ENCODE data around the gene SPATA32. TPM values are rescaled to one million over a fixed set of nuclear protein-coding genes. Genes with fewer than 3 reads are reported as not detected.

Gene SPATA32
- polyA plus RNA-seq, 2 of the 4 experiments (the other 2 are of a cell fraction) = 0.05 to 0.21 TPM

- Histone ChIP-seq H3K4me3 (no peak overlapping the region), H3K4me1 (peaks cover 27% of the 10 kb centered on the region), H3K27ac (no peak overlapping the region), H3K9me3 (no peaks in the 10 kb centered on the region), H3K4me2 (no peak overlapping the region)
- no peak for DNase-seq (ENCODE audit: low read depth in 1 of 2, low spot score in 1 of 2)
- ATAC-seq = no peak
- TF ChIP-seq GATA3 (IDR thresholded peaks at IDR 0.05; ENCODE audit: borderline replicate concordance) = no peak
- no peak for TF ChIP-seq HEYL (CRISPR knock-in tag; IDR thresholded peaks at IDR 0.05)
- no peak for TF ChIP-seq CHD2 (IDR thresholded peaks at IDR 0.05; ENCODE audit: low read length, partially characterized antibody)
- TF ChIP-seq NFE2L2 (conservative IDR thresholded peaks at IDR 0.05; ENCODE audit: low read length) = no peak
- no peak for TF ChIP-seq FOSL2 (IDR thresholded peaks at IDR 0.05)
- no peak for TF ChIP-seq FOSL2 (CRISPR knock-in tag; IDR thresholded peaks at IDR 0.05)
- no peak for TF ChIP-seq MAZ (IDR thresholded peaks at IDR 0.05; ENCODE audit: borderline replicate concordance, low read depth, low read length)
- TF ChIP-seq ZFP36 (IDR thresholded peaks at IDR 0.05; ENCODE audit: borderline replicate concordance, partially characterized antibody) = no peak
- no peak for TF ChIP-seq ATOH8 (CRISPR knock-in tag; IDR thresholded peaks at IDR 0.05; ENCODE audit: low read depth)
- no peak for TF ChIP-seq HOXB13 (CRISPR knock-in tag; IDR thresholded peaks at IDR 0.05; ENCODE audit: low read depth)
- WGBS (ENCODE audit: missing lambda C conversion rate) = 65% methylated on average over 5 of the region's 5 CpGs
- no peak for FAIRE-seq
- POLR2A ChIA-PET = interaction anchor here (1.4 kb wide), 1 partner anchor 12 kb away, joined by 3 read pairs; no protein-coding TSS in a partner anchor
- CTCF ChIA-PET = interaction anchor here (0.6 to 35.1 kb wide), 15 partner anchors 10 to 167 kb away, joined by 3 to 1378 read pairs (median 10); partner anchors contain the start of genes ACBD4, FMNL1 and PLCD3
Measured at GRCh38 chr17:45258981-45259380, 2.9 kb downstream of the SPATA32 start.

GRCh38 chr17:45257115-45257514 is 4.8 kb downstream of the SPATA32 start:
- TF ChIP-seq TFCP2L1 (CRISPR knock-in tag; IDR thresholded peaks at IDR 0.05) (no peak), TP53 (CRISPR knock-in tag; IDR thresholded peaks at IDR 0.05) (no peak), EHF (CRISPR knock-in tag; IDR thresholded peaks at IDR 0.05) (no peak)
- no peaks in the 10 kb centered on the region for H3K9me3 ChIP-seq
- ChIA-PET CTCF (interaction anchor here (1.3 to 35.1 kb wide), 9 partner anchors 10 to 130 kb away, joined by 3 to 1378 read pairs (median 33); partner anchors contain the start of genes ACBD4 and FMNL1), POLR2A (interaction anchor here (0.6 to 1.9 kb wide), 4 partner anchors 9 to 512 kb away, joined by 3 to 7 read pairs (median 3); no protein-coding TSS in a partner anchor)
- H3K4me3 ChIP-seq = no peak overlapping the region
- FAIRE-seq = no peak
- H3K4me1 ChIP-seq = peaks cover 20% of the 10 kb centered on the region
- peak overlapping the region in 1 of 2 experiments; percentile 42; a peak in 1 of 6 replicates for H3K27ac ChIP-seq
- DNase-seq (ENCODE audit: low read depth in 1 of 2, low spot score in 1 of 2) = no peak
- ATAC-seq = no peak
- H3K4me2 ChIP-seq = no peak overlapping the region
- 91% methylated on average over 16 of the region's 16 CpGs for WGBS (ENCODE audit: missing lambda C conversion rate)

DNA sequence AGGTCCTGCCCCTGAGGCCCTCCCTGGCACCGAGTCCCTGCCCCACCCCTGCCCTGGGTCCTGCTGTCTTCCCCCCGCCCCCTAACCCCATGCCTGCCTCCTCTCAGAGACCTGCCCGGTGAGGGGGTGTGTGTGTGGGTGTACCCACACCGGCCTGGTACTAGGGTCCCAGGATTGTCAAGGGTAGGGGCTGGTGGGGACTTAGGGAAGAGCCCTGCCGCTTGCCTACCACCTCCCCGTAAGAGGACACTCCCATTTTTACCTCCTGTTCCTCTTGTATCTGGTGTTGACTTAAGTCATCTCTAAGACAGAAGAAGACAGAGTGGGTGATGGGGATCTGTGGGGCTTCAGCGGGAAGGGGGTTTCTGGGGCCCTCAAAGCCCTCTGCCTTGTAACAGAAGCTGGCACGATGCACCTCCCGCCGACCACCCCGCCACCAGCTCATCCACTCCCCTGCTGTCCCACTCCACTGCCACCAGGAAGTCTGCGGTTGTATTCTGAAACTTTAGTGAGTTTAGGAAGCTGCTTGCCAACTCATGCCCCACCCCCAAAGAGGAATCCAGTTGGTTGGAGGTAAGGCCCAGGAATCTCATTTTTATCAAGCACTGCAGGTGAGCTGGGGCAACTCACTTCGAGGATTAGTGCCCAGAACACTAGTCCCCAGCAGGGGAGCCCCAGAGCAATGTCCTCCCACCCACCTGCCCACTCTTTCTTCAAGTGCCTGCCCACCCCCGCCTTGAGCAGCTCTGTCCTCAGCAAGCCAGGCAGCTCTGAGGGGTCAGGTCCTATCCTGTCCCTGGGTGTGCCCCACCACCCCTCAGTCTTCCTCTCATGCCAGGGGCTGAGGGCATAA is 5.6 kb downstream of the SPATA32 start:
- FAIRE-seq (no peak), DNase-seq (ENCODE audit: low read depth in 1 of 2, low spot score in 1 of 2) (no peak), ATAC-seq (peak; percentile 21 to 25; a peak in 4 of 6 replicates)
- ChIA-PET POLR2A (interaction anchor here (0.6 to 1.9 kb wide), 4 partner anchors 8 to 513 kb away, joined by 3 to 7 read pairs (median 3); no protein-coding TSS in a partner anchor), CTCF (interaction anchor here (0.6 to 35.1 kb wide), 13 partner anchors 9 to 576 kb away, joined by 4 to 1378 read pairs (median 11); partner anchors contain the start of gene FMNL1)
- no peak for TF ChIP-seq FOXS1 (CRISPR knock-in tag; IDR thresholded peaks at IDR 0.05)
- TF ChIP-seq TP53 (CRISPR knock-in tag; IDR thresholded peaks at IDR 0.05) = no peak
- no peak for TF ChIP-seq KDM5A (IDR thresholded peaks at IDR 0.05)
- no peak for TF ChIP-seq CHD2 (IDR thresholded peaks at IDR 0.05; ENCODE audit: low read length, partially characterized antibody)
- TF ChIP-seq KDM1A (IDR thresholded peaks at IDR 0.05; ENCODE audit: low read depth) = no peak
- TF ChIP-seq MAFK (IDR thresholded peaks at IDR 0.05; ENCODE audit: partially characterized antibody) = no peak
- TF ChIP-seq RFX5 (IDR thresholded peaks at IDR 0.05) = no peak
- TF ChIP-seq, protein P1, sequence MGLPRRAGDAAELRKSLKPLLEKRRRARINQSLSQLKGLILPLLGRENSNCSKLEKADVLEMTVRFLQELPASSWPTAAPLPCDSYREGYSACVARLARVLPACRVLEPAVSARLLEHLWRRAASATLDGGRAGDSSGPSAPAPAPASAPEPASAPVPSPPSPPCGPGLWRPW (IDR thresholded peaks at IDR 0.05) = no peak
- TF ChIP-seq HEYL (CRISPR knock-in tag; IDR thresholded peaks at IDR 0.05) = no peak
- TF ChIP-seq RNF2 (IDR thresholded peaks at IDR 0.05; ENCODE audit: borderline replicate concordance, low read depth) = no peak
- 79% methylated on average over 13 of the region's 14 CpGs for WGBS (ENCODE audit: missing lambda C conversion rate)
- H3K27ac ChIP-seq = peak overlapping the region in 1 of 2 experiments; percentile 42; a peak in 2 of 6 replicates
- H3K4me2 ChIP-seq = peak overlapping the region; percentile 13; the same call in 1 of the 3 replicates
- no peaks in the 10 kb centered on the region for H3K9me3 ChIP-seq
- H3K4me1 ChIP-seq = peaks cover 22% of the 10 kb centered on the region
- no peak overlapping the region for H3K4me3 ChIP-seq
